GM19468 (cell line): ENCODE data around the gene C1orf56.

ENCODE experiments used
- ATAC-seq: cut with Tn5 transposase; IDR thresholded peaks from one replicate; pipeline ENCODE4 v1.9.1; 2021; ENCODE audit warnings: mild to moderate bottlenecking, moderate library complexity, moderate number of reproducible peaks; ENCODE audit not compliant: unreplicated experiment; ENCODE audit errors: extremely low read depth

C1orf56 gene

DNA sequence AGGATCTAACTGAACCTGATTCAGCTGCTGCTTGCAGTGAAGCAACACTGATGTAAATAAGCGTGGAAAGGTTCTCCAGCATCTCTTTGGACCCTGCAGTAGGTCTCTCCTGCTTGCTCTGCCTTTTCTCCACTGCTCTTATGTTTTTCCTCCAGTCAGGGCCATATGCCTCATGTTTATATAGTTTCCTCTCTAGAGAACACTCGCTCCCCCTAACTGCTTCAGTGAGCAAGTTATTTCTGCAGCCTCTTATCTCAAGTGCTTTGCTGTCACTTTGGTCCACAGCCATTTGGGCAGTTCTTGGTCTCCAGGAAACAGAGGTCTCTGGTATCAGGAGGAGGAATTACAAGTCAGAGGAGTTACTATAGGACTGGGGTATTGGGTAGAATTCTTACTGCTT lies 34.0 kb upstream of the C1orf56 start:
- ATAC-seq: no peak

DNA sequence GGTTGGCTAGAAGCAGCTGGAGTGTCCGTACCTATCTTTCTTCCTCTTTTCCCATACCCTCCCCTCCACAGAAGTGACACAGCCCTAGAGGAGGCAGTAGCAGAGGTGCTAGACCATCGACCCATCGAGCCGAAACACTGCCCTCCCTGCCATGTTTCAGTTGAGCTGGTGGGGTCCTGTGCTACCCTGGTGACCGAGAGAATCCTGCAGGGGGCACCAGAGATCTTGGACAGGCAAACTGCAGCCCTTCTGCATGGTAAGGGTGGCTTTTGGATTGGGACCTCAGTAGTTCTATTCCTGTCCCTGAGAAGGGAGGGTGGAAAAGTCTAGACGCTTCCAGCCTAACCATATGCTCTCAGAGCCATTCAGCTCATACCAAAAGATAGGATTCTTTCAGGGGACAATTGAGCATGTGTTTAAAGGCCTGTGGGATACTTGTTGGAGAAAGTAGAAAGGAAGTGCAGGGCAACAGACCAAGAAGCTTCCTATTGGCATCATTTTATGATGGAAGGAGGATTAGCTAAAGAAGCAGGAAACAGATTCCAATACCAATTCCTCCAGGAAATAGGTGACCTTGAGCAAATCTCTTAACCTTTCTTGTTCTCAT lies 22.9 kb upstream of the C1orf56 start:
- no peak for ATAC-seq

- no peak for ATAC-seq
Measured at GRCh38 chr1:151026460-151026859, 21.1 kb upstream of the C1orf56 start.

GRCh38 chr1:151032164-151032563 lies 15.4 kb upstream of the C1orf56 start:
- no peak for ATAC-seq

DNA sequence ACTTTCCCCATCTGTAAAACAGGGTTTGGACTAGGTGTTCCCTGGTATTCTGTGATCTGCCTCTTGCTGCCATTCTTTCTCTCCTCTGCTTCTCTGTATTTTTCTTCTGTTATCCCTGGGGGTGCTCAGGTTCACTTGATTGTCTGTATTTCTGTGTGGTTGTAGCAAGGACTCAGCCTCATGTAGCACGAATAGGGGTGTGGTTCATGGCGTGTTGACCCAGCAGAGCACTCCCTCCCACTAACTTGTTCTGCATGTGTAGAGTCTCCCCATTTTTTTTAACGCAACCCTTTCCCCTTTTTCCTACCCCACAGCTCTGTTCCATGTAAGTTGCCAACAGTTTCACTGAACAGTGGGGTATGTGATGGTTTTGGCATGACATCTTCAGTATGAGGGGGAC lies 12.4 kb upstream of the C1orf56 start:
- ATAC-seq: no peak

- ATAC-seq: no peak
Measured at GRCh38 chr1:151036356-151036755, 11.2 kb upstream of the C1orf56 start, which contains the start of gene BNIPL. Gene BNIPL, plus strand, starts transcription at chr1:151036586. Its CDS starts 140 bp downstream, at chr1:151036726.

- ATAC-seq: no peak
Measured at GRCh38 chr1:151037032-151037431, 10.5 kb upstream of the C1orf56 start.

DNA sequence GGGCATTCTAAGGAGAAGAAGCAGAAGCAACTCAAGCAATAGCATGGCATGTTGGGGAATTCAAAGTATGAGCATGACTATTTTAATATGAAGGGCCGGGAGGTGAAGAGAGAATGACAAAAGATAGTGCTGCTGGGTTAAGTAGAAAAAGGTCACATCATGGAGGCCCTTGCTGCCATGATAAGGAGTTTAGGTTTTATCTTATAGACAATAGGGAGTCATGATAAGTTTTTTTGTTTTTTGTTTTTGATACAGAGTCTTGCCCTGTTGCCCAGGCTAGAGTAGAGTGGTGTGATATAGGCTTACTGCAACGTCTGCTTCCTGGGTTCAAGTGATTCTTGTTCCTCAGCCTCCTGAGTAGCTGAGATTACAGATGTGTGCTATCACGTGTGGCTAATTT lies 8.0 kb upstream of the C1orf56 start:
- ATAC-seq: no peak

DNA sequence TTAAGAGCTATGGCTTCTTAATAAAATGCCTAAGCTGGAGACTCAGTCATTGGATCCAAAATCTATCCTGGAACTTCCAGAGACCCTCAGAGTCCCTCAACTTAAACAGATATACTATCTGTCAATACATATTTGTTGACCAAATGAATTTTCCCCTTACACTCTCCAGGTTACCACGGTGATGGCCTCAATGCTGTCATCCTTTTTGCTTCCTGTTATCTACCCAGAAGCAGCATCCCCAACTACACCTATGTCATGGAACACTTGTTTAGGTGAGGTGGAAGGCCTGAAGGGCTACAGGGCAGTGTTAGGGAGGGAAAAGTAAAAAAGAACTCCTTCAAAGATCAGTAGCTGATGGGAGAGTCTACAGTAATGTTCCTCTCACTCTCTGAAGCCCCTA lies 4.4 kb upstream of the C1orf56 start:
- ATAC-seq: no peak

DNA sequence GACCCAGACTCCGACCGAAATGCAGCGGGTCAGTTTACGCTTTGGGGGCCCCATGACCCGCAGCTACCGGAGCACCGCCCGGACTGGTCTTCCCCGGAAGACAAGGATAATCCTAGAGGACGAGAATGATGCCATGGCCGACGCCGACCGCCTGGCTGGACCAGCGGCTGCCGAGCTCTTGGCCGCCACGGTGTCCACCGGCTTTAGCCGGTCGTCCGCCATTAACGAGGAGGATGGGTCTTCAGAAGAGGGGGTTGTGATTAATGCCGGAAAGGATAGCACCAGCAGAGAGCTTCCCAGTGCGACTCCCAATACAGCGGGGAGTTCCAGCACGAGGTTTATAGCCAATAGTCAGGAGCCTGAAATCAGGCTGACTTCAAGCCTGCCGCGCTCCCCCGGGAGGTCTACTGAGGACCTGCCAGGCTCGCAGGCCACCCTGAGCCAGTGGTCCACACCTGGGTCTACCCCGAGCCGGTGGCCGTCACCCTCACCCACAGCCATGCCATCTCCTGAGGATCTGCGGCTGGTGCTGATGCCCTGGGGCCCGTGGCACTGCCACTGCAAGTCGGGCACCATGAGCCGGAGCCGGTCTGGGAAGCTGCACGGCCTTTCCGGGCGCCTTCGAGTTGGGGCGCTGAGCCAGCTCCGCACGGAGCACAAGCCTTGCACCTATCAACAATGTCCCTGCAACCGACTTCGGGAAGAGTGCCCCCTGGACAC lies 534 bp downstream of the C1orf56 start:
- ATAC-seq: no peak

DNA sequence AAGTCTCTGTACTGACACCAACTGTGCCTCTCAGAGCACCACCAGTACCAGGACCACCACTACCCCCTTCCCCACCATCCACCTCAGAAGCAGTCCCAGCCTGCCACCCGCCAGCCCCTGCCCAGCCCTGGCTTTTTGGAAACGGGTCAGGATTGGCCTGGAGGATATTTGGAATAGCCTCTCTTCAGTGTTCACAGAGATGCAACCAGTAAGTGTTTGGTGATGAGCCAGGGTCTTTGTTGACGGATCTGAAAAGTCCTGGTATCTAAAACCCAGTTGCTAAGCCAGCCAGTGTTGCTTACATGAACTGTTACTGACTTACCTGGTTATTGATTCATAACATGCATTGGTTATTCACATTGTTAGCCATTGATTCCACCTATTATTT lies 1.1 kb downstream of the C1orf56 start:
- ATAC-seq: no peak

DNA sequence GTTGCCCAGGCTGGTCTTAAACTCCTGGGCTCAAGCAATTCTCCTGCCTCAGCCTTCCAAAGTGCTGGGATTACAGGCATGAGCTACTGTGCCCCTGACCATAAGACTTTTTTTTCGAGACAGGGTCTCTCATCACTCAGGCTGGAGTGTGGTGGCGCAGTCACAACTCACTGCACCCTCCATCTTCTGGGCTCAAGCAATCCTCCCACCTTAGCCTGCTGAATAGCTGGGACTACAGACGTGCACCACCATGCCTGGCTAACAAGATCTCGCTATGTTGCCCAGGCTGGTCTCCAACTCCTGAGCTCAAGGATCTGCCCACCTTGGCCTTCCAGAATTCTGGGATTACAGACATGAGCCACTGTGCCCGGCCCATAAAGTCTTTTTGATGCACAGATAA lies 1.9 kb downstream of the C1orf56 start:
- ATAC-seq: no peak

DNA sequence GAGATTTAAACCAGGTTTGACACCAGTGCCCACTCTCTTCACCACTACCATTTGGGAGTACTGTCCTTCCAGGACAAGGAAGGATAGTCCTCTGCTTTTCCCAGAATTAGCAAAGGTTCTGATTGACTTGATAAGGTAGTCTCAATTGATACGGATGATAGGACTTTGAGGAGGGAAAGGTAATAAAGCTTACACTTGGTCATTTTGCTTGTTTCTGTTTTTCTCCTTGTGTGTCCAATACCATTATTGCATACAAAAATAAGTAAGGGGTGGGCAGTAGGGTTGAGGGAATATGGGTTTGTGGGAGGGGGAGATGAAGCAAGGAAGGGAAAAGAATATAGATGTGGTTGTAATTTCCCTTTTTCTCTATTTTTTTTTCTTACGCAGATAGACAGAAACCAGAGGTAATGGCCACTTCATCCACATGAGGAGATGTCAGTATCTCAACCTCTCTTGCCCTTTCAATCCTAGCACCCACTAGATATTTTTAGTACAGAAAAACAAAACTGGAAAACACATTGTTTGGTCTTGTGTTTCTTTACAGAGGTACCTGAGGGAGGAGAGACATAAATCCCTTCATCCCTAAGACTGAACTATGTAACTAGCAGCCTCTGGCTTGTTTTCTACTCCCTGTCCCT lies 2.6 kb downstream of the C1orf56 start:
- ATAC-seq: no peak

GRCh38 chr1:151051356-151052009 lies 3.9 kb downstream of the C1orf56 start:
- no peak for ATAC-seq

GRCh38 chr1:151054971-151055547 lies 7.5 kb downstream of the C1orf56 start:
- ATAC-seq: no peak

DNA sequence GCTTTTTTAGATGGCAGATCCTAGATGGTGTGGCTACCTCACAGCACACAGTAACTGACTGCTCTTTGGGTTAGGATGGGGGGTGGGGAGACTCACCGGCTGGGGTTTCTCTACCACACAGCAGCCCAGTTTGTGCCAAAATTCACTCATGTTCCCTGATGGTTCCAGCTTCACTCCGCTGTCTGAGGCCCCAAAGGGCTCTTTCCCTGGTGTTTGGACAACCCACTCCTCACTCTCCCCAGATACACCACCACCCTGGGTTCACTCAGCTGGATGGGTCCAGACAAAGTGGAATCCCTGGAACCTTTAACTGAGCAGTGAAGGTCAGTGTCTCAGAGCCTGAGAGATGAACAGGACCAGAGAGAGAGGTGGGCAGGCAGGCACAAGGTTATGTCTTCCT lies 8.0 kb downstream of the C1orf56 start:
- no peak for ATAC-seq

DNA sequence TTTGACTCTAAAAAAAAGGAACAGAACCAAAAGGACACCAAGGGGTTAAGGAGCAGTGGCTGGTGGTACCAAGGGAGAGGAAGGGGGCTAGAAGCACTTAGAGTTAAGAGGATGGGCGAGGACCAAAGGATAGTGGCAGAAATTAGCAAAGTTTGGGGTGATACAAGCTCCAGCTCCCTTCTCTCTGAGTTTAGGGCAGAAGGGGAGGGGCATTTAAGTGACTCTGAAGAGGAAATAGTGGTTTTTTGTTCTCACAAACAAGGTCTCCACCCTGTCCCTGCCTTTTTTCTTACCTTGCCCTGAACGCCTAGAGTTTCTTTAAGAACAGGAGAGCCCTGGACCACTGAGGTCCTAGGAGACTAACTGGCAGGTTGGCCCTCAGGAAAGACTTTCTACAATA lies 8.6 kb downstream of the C1orf56 start:
- ATAC-seq: no peak

DNA sequence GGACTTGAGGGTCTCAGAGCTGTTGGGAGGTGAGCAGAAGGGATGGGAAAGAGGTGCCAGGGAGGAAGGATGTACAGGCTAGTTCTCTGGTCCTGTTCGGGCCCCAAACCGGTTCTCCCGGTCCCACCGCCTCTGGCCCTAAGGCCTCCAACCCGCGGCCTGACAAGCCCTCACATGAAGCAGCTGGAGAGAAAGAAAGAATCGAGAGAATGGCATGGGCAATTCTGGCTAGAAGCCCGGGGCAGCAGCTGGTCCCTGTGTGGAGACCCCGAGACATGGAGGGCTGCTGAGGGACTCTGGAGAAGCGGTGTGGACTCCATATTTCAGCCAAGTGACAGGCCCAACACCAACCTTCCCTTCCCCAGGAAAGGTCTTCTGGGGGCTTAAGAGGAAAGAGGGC lies 11.1 kb downstream of the C1orf56 start:
- ATAC-seq: no peak

DNA sequence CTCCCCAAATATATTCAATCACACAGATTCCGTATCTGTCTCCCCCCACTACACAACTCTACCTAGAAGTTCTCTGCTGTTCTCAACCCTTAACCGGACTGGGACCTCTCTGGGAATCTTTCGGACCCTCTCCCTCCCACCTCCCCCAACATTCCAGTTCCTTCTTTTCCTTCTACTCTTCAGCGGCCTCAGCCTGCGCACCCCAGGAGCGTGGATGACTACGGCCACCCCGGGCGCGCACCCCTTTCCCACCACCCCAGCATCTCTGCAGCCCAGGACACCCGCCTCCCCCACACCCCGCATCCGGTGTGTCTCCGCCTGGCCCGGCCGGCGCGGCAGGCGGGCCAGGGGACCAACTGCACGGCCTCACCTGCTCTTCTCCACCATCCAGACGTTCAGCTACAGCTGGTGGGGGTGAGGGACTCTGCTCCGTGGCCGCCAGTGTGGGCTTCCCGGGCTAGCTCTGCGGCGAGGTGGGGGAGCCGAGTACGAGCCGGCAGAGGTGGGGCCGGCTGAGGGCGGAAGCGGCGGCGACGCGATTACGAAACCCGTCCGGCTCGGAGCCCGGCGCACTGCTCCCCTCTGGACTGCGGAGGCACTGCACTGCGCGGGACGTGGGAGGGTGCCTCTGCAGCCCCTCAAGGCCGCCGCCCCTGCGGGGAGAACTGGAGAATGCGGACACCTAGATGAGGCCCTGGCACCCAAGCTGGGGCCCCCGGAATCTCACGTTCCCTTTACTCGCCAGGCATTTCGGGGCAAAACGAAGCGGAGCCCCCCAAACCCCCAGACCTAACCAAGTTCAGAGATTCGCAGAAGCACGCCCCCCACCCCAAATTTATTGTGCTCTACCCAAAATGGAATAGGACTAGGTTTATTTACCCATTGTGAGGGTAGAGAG lies 11.8 kb downstream of the C1orf56 start, which contains the start of gene CDC42SE1:
TSS of gene CDC42SE1 (minus strand) at position 514 of the 898 bp plus-strand sequence. CDS start 3,892 bp downstream, outside the sequence.
- ATAC-seq: peak; percentile 63
